ENCODE data around the gene GPHB5. TPM values are rescaled to one million over a fixed set of nuclear protein-coding genes. Genes with fewer than 3 reads are reported as not detected.

Gene GPHB5
- total RNA-seq, 1 experiment from 2014 or later, result not detected

GRCh38 chr14:63277591-63278183 is 41.0 kb downstream of the GPHB5 start:
- no peak overlapping the region for H3K4me3 Mint-ChIP-seq
- H3K9me3 Mint-ChIP-seq, result no peaks in the 10 kb centered on the region
- no peak overlapping the region for H3K27ac Mint-ChIP-seq
- H3K14ac ChIP-seq (ENCODE audit: insufficient read depth, low read length), result no peak overlapping the region
- no peaks in the 10 kb centered on the region for H4K20me1 ChIP-seq (ENCODE audit: control insufficient read depth, insufficient read depth, insufficient read length)
- H3K4me2 ChIP-seq (ENCODE audit: insufficient read depth, insufficient read length, low read length), result no peak overlapping the region
- H3T11ph ChIP-seq (ENCODE audit: low read length), result no peak overlapping the region
- no peaks in the 10 kb centered on the region for H3K36me3 Mint-ChIP-seq (ENCODE audit: insufficient read depth in 1 of 3, low read depth in 3 of 3)
- no peak overlapping the region for H2AK5ac ChIP-seq (ENCODE audit: insufficient read length, low read length)
- no peaks in the 10 kb centered on the region for H3K4me1 Mint-ChIP-seq
- no peak overlapping the region for H2BK5ac ChIP-seq (ENCODE audit: insufficient read length, low read length)
- DNase-seq, result no peak
- no peak overlapping the region for H3K9ac ChIP-seq (ENCODE audit: extremely low read depth, insufficient read length, low read length)
- no CpG with 5 or more reads among the region's 2 CpGs for WGBS (ENCODE audit: extremely low coverage, insufficient read length, low lambda C conversion rate)
- peak overlapping the region; percentile 22 for H4K8ac ChIP-seq (replicated peaks; ENCODE audit: insufficient read length, low read depth, low read length)
- H3K56ac ChIP-seq (ENCODE audit: insufficient read length, low read depth, low read length), result no peak overlapping the region
- H2AFZ ChIP-seq (ENCODE audit: low read length), result no peak overlapping the region
- no peaks in the 10 kb centered on the region for H3K79me1 ChIP-seq (ENCODE audit: insufficient read depth, low read depth, low read length, poor library complexity, severe bottlenecking)
- H2BK120ac ChIP-seq (ENCODE audit: low read depth, low read length, poor library complexity, severe bottlenecking), result no peak overlapping the region
- H2BK20ac ChIP-seq (ENCODE audit: low read depth, low read length, poor library complexity, severe bottlenecking), result no peak overlapping the region
- H2BK15ac ChIP-seq (ENCODE audit: low read depth, low read length), result no peak overlapping the region
- no peak overlapping the region for H3K23ac ChIP-seq (ENCODE audit: insufficient read length, low read depth, low read length)
- no peak overlapping the region for H3K4ac ChIP-seq (ENCODE audit: low read depth, low read length)
- no peak overlapping the region for H2BK12ac ChIP-seq (ENCODE audit: insufficient read length, low read depth, low read length)
- no peaks in the 10 kb centered on the region for H3K9me3 ChIP-seq (ENCODE audit: control insufficient read depth, low read depth, low read length)
- H3K27ac ChIP-seq (ENCODE audit: insufficient read length, low read depth, low read length), result no peak overlapping the region
- no peak for TF ChIP-seq CTCF (conservative IDR thresholded peaks at IDR 0.05)
- H3K18ac ChIP-seq (ENCODE audit: insufficient read length, low read depth, low read length), result no peak overlapping the region
- no peaks in the 10 kb centered on the region for H3K4me1 ChIP-seq (ENCODE audit: insufficient read depth, low read length)
- no peaks in the 10 kb centered on the region for H3K23me2 ChIP-seq (ENCODE audit: insufficient read length, low read depth, low read length, poor library complexity, severe bottlenecking)
- H3K27me3 Mint-ChIP-seq (ENCODE audit: low read depth), result no peaks in the 10 kb centered on the region
- H4K91ac ChIP-seq (ENCODE audit: insufficient read length, low read depth, low read length), result no peak overlapping the region
- no peaks in the 10 kb centered on the region for H3K79me2 ChIP-seq (ENCODE audit: insufficient read depth, low read length)
- no peaks in the 10 kb centered on the region for H3K27me3 ChIP-seq (ENCODE audit: insufficient read depth, low read length)
- H4K5ac ChIP-seq (ENCODE audit: insufficient read length, low read depth, low read length), result no peak overlapping the region
